HCT116 (cell line): ENCODE measurements around the gene NOL4L. TPM values are rescaled to one million over a fixed set of nuclear protein-coding genes. Genes with fewer than 3 reads are reported as not detected.
A peak's percentile ranks its signal among the peaks of the same experiment; 100 is the strongest.

Experiments
- ATAC-seq: fragments of 200-7000 bp; cut with Tn5 transposase; 2 replicates; pipeline ENCODE4 v1.9.1; 2020; ENCODE audit warnings: mild to moderate bottlenecking, moderate library complexity
- BruUV-seq: library from RNA; stranded (reverse); fragments of 400-500 nt; replicated peaks from 2 replicates; lab custom pipeline; 2021; lab: Mats Ljungman, UMichigan
- CTCF ChIA-PET: fragments of 300-600 bp; sonication (Branson Sonifier 250); formaldehyde crosslinking; loops from one replicate; lab custom pipeline; 2021; ENCODE audit warnings: antibody characterized with exemption; lab: Charles Lee
- POLR2A ChIA-PET: fragments of 300-600, 350-600 bp; sonication (Branson Sonifier 250); formaldehyde crosslinking; loops from one replicate; lab custom pipeline; 2021; ENCODE audit warnings: antibody characterized with exemption; lab: Charles Lee
- RAD21 ChIA-PET, 2 experiments: fragments of 300-600 bp; sonication (Branson Sonifier 250); formaldehyde crosslinking; loops; one replicate each; lab custom pipeline; 2023; ENCODE audit warnings: low total read pairs in 2 of 2; ENCODE audit not compliant: uncharacterized antibody in 2 of 2, unreplicated experiment in 2 of 2, low non-redundant PET in 1 of 2; lab: Charles Lee
- DNase-seq: peaks from one replicate; pipeline ENCODE4 v3.0.0-alpha.2; 2010; ENCODE audit warnings: low read depth, low spot score
- H2AFZ ChIP-seq: fragments of 200-600 bp; shearing (Covaris generic), sonication (generic); 2 replicates; pipeline ENCODE4 v1.6.1; 2017; ENCODE audit warnings: low read depth, mixed run types, mixed read lengths, antibody characterized with exemption, low read length; ENCODE audit not compliant: poor library complexity, severe bottlenecking
- H3K27ac ChIP-seq: 2 replicates; pipeline ENCODE4 v1.5.1; 2012; ENCODE audit warnings: low read depth, low read length
- H3K27me3 ChIP-seq: fragments of 200-600 bp; sonication (generic); 2 replicates; pipeline ENCODE4 v1.6.1; 2016; ENCODE audit warnings: mixed run types, low read length, mixed read lengths; ENCODE audit not compliant: insufficient read depth
- H3K36me3 ChIP-seq, 2 experiments: fragments of 200-500 bp in 1 of 2; fragments of 200-600 bp in 1 of 2; sonication (Bioruptor generic) in 1 of 2; sonication (generic) in 1 of 2; 2 replicates each; pipeline versions ENCODE4 v1.5.1 to v1.6.1; 2014 to 2016; ENCODE audit warnings: low read length in 2 of 2, inconsistent platforms in 1 of 2, mixed read lengths in 1 of 2, mixed run types in 1 of 2; ENCODE audit not compliant: insufficient read depth in 2 of 2, control insufficient read depth in 1 of 2
- H3K4me1 ChIP-seq, 2 experiments: fragments of 200-600 bp in 1 of 2; sonication (generic) in 1 of 2; 2 replicates each; pipeline versions ENCODE4 v1.5.1 to v1.6.1; 2012 to 2017; ENCODE audit warnings: low read length in 2 of 2, inconsistent platforms in 1 of 2, mild to moderate bottlenecking in 1 of 2, mixed read lengths in 1 of 2, mixed run types in 1 of 2, moderate library complexity in 1 of 2; ENCODE audit not compliant: insufficient read depth in 2 of 2, control insufficient read depth in 1 of 2
- H3K4me2 ChIP-seq: fragments of 200-600 bp; sonication (generic); 2 replicates; pipeline ENCODE4 v1.6.1; 2017; ENCODE audit warnings: mixed run types, low read length, mixed read lengths
- H3K4me3 ChIP-seq, 2 experiments: fragments of 200-600 bp in 1 of 2; sonication (generic) in 1 of 2; replicated peaks in 1 of 2; 2 replicates each; pipeline ENCODE4 v1.5.1; 2011 to 2016; ENCODE audit warnings: low read length in 2 of 2, control low read depth in 1 of 2, low read depth in 1 of 2, mild to moderate bottlenecking in 1 of 2, mixed read lengths in 1 of 2, mixed run types in 1 of 2
- H3K79me2 ChIP-seq: fragments of 200-600 bp; sonication (generic); 2 replicates; pipeline ENCODE4 v1.6.1; 2017; ENCODE audit warnings: mild to moderate bottlenecking, mixed run types, low read length, moderate library complexity, mixed read lengths; ENCODE audit not compliant: insufficient read depth
- H3K9ac ChIP-seq: fragments of 200-600 bp; sonication (generic); 2 replicates; pipeline ENCODE4 v1.6.1; 2016; ENCODE audit warnings: low read length, mixed read lengths
- H3K9me2 ChIP-seq: fragments of 200-600 bp; sonication (generic), shearing (Covaris generic); 2 replicates; pipeline ENCODE4 v1.6.1; 2017; ENCODE audit warnings: mixed run types, mild to moderate bottlenecking, moderate library complexity; ENCODE audit not compliant: insufficient read depth
- H3K9me3 ChIP-seq, 2 experiments: fragments of 200-500 bp in 1 of 2; fragments of 200-600 bp in 1 of 2; sonication (Bioruptor generic) in 1 of 2; sonication (generic) in 1 of 2; 2 replicates each; pipeline ENCODE4 v1.6.1; 2014 to 2017; ENCODE audit warnings: low read length in 2 of 2, mixed read lengths in 2 of 2, inconsistent platforms in 1 of 2, low read depth in 1 of 2, mild to moderate bottlenecking in 1 of 2, mixed run types in 1 of 2, moderate library complexity in 1 of 2; ENCODE audit not compliant: control insufficient read depth in 1 of 2, insufficient read depth in 1 of 2
- H4K20me1 ChIP-seq: fragments of 200-600 bp; sonication (generic), shearing (Covaris generic); 2 replicates; pipeline ENCODE4 v1.6.1; 2017; ENCODE audit warnings: mixed run types, mild to moderate bottlenecking, moderate library complexity; ENCODE audit not compliant: insufficient read depth
- ATF3 ChIP-seq: IDR thresholded peaks from 2 replicates; pipeline ENCODE4 v1.6.1; 2012
- CEBPB ChIP-seq: IDR thresholded peaks from 2 replicates; pipeline ENCODE4 v1.6.1; 2012; ENCODE audit warnings: low read depth
- EGR1 ChIP-seq: IDR thresholded peaks from 2 replicates; pipeline ENCODE4 v1.6.1; 2012; ENCODE audit warnings: low read depth
- EZH2 ChIP-seq: fragments of 200-600 bp; sonication (generic); IDR thresholded peaks from 2 replicates; pipeline ENCODE4 v1.6.1; 2017; ENCODE audit warnings: antibody characterized with exemption, mixed run types
- EZH2phosphoT487 ChIP-seq: fragments of 200-600 bp; IDR thresholded peaks from 2 replicates; pipeline ENCODE4 v1.6.1; 2018; ENCODE audit warnings: antibody characterized with exemption, borderline replicate concordance
- FOSL1 ChIP-seq: IDR thresholded peaks from 2 replicates; pipeline ENCODE4 v1.6.1; 2012; ENCODE audit warnings: low read depth
- JUND ChIP-seq: IDR thresholded peaks from 2 replicates; pipeline ENCODE4 v1.6.1; 2012
- MAX ChIP-seq: IDR thresholded peaks from 2 replicates; pipeline ENCODE4 v1.6.1; 2012
- POLR2A ChIP-seq: IDR thresholded peaks from 2 replicates; pipeline ENCODE4 v1.7.0; 2011; ENCODE audit warnings: borderline replicate concordance; ENCODE audit not compliant: insufficient read depth, insufficient read length; ENCODE audit errors: extremely low read depth
- POLR2AphosphoS5 ChIP-seq: IDR thresholded peaks from 2 replicates; pipeline ENCODE4 v1.6.1; 2011; ENCODE audit warnings: mild to moderate bottlenecking, low read depth, low read length, moderate library complexity
- RAD21 ChIP-seq: IDR thresholded peaks from 2 replicates; pipeline ENCODE4 v1.6.1; 2012; ENCODE audit warnings: low read depth, mild to moderate bottlenecking
- REST ChIP-seq: IDR thresholded peaks from 2 replicates; pipeline ENCODE4 v1.6.1; 2012; ENCODE audit warnings: low read depth
- SP1 ChIP-seq: IDR thresholded peaks from 2 replicates; pipeline ENCODE4 v1.6.1; 2012; ENCODE audit warnings: low read depth
- SRF ChIP-seq: IDR thresholded peaks from 2 replicates; pipeline ENCODE4 v1.6.1; 2012; ENCODE audit warnings: low read depth
- YY1 ChIP-seq: IDR thresholded peaks from 2 replicates; pipeline ENCODE4 v1.6.1; 2011; ENCODE audit warnings: low read length, low read depth, moderate library complexity, mild to moderate bottlenecking; ENCODE audit not compliant: insufficient replicate concordance; ENCODE audit errors: extremely low read depth
- ZBTB33 ChIP-seq: IDR thresholded peaks from 2 replicates; pipeline ENCODE4 v1.6.1; 2011; ENCODE audit warnings: mild to moderate bottlenecking, low read length, moderate library complexity; ENCODE audit not compliant: insufficient replicate concordance; ENCODE audit errors: extremely low read depth
- ZFX ChIP-seq: fragments of 450-650 bp; IDR thresholded peaks from 2 replicates; pipeline ENCODE4 v1.6.1; 2017
- ZNF274 ChIP-seq: fragments of 200-500 bp; sonication (Bioruptor generic); IDR thresholded peaks from 2 replicates; pipeline ENCODE4 v1.6.1; 2014; ENCODE audit warnings: mild to moderate bottlenecking, low read depth, low read length, inconsistent platforms
- intact Hi-C: fragments of 100-400 bp; cut with micrococcal nuclease; formaldehyde crosslinking; loops from 2 replicates; pipeline ENCODE4 v1.10.0; 2022
- total RNA-seq: library from RNA; stranded (reverse); gene quantifications from one replicate; pipeline ENCODE4 v1.2.1, GENCODE V29; 2021; ENCODE audit not compliant: unreplicated experiment

Gene NOL4L
- total RNA-seq, 1 experiment from 2014 or later, result 5.9 TPM

DNA sequence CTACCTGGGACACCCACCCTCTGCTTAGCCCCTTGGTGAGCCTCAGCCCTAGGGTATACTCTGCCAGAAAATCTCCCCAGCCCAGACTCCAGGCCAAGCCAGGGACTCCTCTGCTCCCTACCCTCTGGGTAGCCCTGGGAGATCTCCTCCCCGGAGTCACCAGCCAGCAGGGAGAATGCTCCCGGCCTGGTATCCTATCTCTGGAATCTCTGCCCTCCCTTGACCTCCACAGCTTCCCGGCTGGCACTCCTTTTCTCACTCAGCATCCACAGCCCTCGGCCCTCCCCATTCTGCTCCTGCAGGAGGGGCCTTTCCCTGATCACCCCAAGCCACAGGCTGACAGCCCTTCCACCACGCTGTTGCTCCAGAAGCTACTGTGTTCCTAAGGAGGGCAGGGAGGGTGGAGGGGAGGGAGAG is 22.6 kb downstream of the NOL4L start:
- DNase-seq (no peak), ATAC-seq (no peak)
- no peaks in the 10 kb centered on the region for H3K36me3 ChIP-seq
- no peak overlapping the region; the same call in 1 of the 2 replicates for H3K27ac ChIP-seq
- ChIA-PET RAD21 (interaction anchor here in 1 of 2 experiments (0.7 kb wide), 2 partner anchors 11 to 888 kb away, joined by 5 to 6 read pairs; no protein-coding TSS in a partner anchor), POLR2A (no interaction called here), CTCF (no interaction called here)
- no peak overlapping the region for H3K9ac ChIP-seq
- H3K9me3 ChIP-seq, result no peaks in the 10 kb centered on the region
- peak overlapping the region; percentile 23; the same call in 1 of the 2 replicates for H3K4me2 ChIP-seq
- no TSS peak for BruUV-seq
- peaks cover 32 to 33% of the 10 kb centered on the region in 2 experiments for H3K4me1 ChIP-seq
- H3K79me2 ChIP-seq, result no peaks in the 10 kb centered on the region
- H3K9me2 ChIP-seq, result no peaks in the 10 kb centered on the region
- no peaks in the 10 kb centered on the region for H4K20me1 ChIP-seq
- intact Hi-C loops, result no loop called here
- no peak overlapping the region for H3K4me3 ChIP-seq
- H3K27me3 ChIP-seq, result no peaks in the 10 kb centered on the region
- TF ChIP-seq REST (no peak), YY1 (no peak), EZH2phosphoT487 (no peak), CEBPB (no peak), JUND (no peak), ZNF274 (no peak), POLR2A (no peak), EZH2 (no peak), POLR2AphosphoS5 (no peak), SP1 (no peak), ATF3 (no peak), RAD21 (no peak), FOSL1 (no peak), EGR1 (no peak), SRF (no peak), ZBTB33 (no peak), MAX (no peak), ZFX (no peak)
- no peak overlapping the region for H2AFZ ChIP-seq
